Activated CD4-positive, alpha-beta T cell treated with anti-CD3 and anti-CD28 coated beads, Interleukin-2, amount 10 ng/mL, durations not matched to agents 24 days and 14 days (primary cell): ENCODE results near the gene ATP6V1D. TPM values are rescaled to one million over a fixed set of nuclear protein-coding genes. Genes with fewer than 3 reads are reported as not detected.
"Not testable (repeated sequence)": the region's sequence is repeated elsewhere in the genome, so short reads cannot be mapped to it uniquely, and the experiment has no call there.

Experiments used
- DNase-seq: peaks from one replicate; pipeline ENCODE4 v3.0.0; 2022
- H3K27ac Mint-ChIP-seq: one replicate; pipeline ENCODE4 v1.8.0; 2022; ENCODE audit warnings: mild to moderate bottlenecking, mixed read lengths
- H3K27me3 Mint-ChIP-seq: one replicate; pipeline ENCODE4 v1.8.0; 2022; ENCODE audit warnings: mixed read lengths
- H3K36me3 Mint-ChIP-seq: one replicate; pipeline ENCODE4 v1.8.0; 2022; ENCODE audit warnings: low read depth, mild to moderate bottlenecking, mixed read lengths
- H3K4me1 Mint-ChIP-seq: one replicate; pipeline ENCODE4 v1.8.0; 2021; ENCODE audit warnings: mixed read lengths
- H3K4me3 Mint-ChIP-seq: one replicate; pipeline ENCODE4 v1.8.0; 2022; ENCODE audit warnings: mild to moderate bottlenecking, moderate library complexity, mixed read lengths
- H3K9me3 Mint-ChIP-seq: one replicate; pipeline ENCODE4 v1.8.0; 2021; ENCODE audit warnings: mixed read lengths
- intact Hi-C: fragments of 100-400 bp; cut with micrococcal nuclease; formaldehyde crosslinking; loops from one replicate; pipeline ENCODE4 v1.15.1; 2023
- total RNA-seq: library from RNA; stranded (reverse); gene quantifications from 2 replicates; pipeline ENCODE4 v1.2.3, GENCODE V29; 2022

Gene ATP6V1D
- total RNA-seq = 29.7 and 30.1 TPM in 2 replicates

- H3K4me1 Mint-ChIP-seq = peaks cover 44% of the 10 kb centered on the region
- H3K27ac Mint-ChIP-seq = peak within 1 kb of the TSS; percentile 99
- peaks cover 4% of the 10 kb centered on the region for H3K27me3 Mint-ChIP-seq
- intact Hi-C loops = loop anchor here (1.0 to 10.0 kb wide), 6 partner anchors 13 to 1795 kb away; partner anchors contain the start of genes DCAF5, GPHN, PALS1 and RDH11
- H3K36me3 Mint-ChIP-seq = peaks cover 28% of the 10 kb centered on the region
- DNase-seq = peak; percentile 100
- H3K9me3 Mint-ChIP-seq = no peaks in the 10 kb centered on the region
- H3K4me3 Mint-ChIP-seq = peak within 1 kb of the TSS; percentile 94
Measured at GRCh38 chr14:67359775-67360469, at the start of gene ATP6V1D, which contains the start of gene EIF2S1. TSS of gene ATP6V1D (minus strand) at chr14:67359804. CDS start at chr14:67359698, 106 bp downstream. TSS of gene EIF2S1 (plus strand) at chr14:67360328. CDS start at chr14:67364768, 4,440 bp downstream.

- intact Hi-C loops, H3K4me3 Mint-ChIP-seq, H3K27ac Mint-ChIP-seq, DNase-seq, H3K36me3 Mint-ChIP-seq, H3K9me3 Mint-ChIP-seq, H3K4me1 Mint-ChIP-seq: not testable (repeated sequence)
- H3K27me3 Mint-ChIP-seq = peaks cover 10% of the 10 kb centered on the region
Measured at GRCh38 chr14:67408122-67408801, 48.7 kb upstream of the ATP6V1D start.

GRCh38 chr14:67405771-67406170 is 46.2 kb upstream of the ATP6V1D start:
- Mint-ChIP-seq H3K9me3 (no peaks in the 10 kb centered on the region), H3K4me3 (no peak overlapping the region), H3K27ac (no peak overlapping the region), H3K36me3 (no peaks in the 10 kb centered on the region), H3K4me1 (no peaks in the 10 kb centered on the region), H3K27me3 (peaks cover 2% of the 10 kb centered on the region)
- intact Hi-C loops = no loop called here
- DNase-seq = no peak

GRCh38 chr14:67400434-67400833 is 40.8 kb upstream of the ATP6V1D start:
- H3K27me3 Mint-ChIP-seq = peaks cover 10% of the 10 kb centered on the region
- H3K4me3 Mint-ChIP-seq = no peak overlapping the region
- intact Hi-C loops = no loop called here
- DNase-seq = no peak
- H3K36me3 Mint-ChIP-seq = no peaks in the 10 kb centered on the region
- no peaks in the 10 kb centered on the region for H3K4me1 Mint-ChIP-seq
- no peak overlapping the region for H3K27ac Mint-ChIP-seq
- H3K9me3 Mint-ChIP-seq = no peaks in the 10 kb centered on the region

GRCh38 chr14:67397536-67397935 is 37.9 kb upstream of the ATP6V1D start:
- intact Hi-C loops = no loop called here
- no peaks in the 10 kb centered on the region for H3K36me3 Mint-ChIP-seq
- no peaks in the 10 kb centered on the region for H3K9me3 Mint-ChIP-seq

GRCh38 chr14:67396381-67396970 is 36.9 kb upstream of the ATP6V1D start:
- no peak overlapping the region for H3K27ac Mint-ChIP-seq
- intact Hi-C loops = no loop called here
- H3K9me3 Mint-ChIP-seq = no peaks in the 10 kb centered on the region
- H3K36me3 Mint-ChIP-seq = no peaks in the 10 kb centered on the region
- peaks cover 10% of the 10 kb centered on the region for H3K27me3 Mint-ChIP-seq
- no peaks in the 10 kb centered on the region for H3K4me1 Mint-ChIP-seq
- H3K4me3 Mint-ChIP-seq = no peak overlapping the region
- no peak for DNase-seq

More at GRCh38 chr14:67397536-67397935, 37.9 kb upstream of the ATP6V1D start:
- H3K4me3 Mint-ChIP-seq = no peak overlapping the region
- H3K4me1 Mint-ChIP-seq = no peaks in the 10 kb centered on the region
- no peak overlapping the region for H3K27ac Mint-ChIP-seq
- H3K27me3 Mint-ChIP-seq = peaks cover 10% of the 10 kb centered on the region
- no peak for DNase-seq

GRCh38 chr14:67395876-67396189 is 36.2 kb upstream of the ATP6V1D start:
- H3K4me1 Mint-ChIP-seq = no peaks in the 10 kb centered on the region
- no peaks in the 10 kb centered on the region for H3K9me3 Mint-ChIP-seq
- DNase-seq = no peak
- no peak overlapping the region for H3K4me3 Mint-ChIP-seq
- H3K36me3 Mint-ChIP-seq = no peaks in the 10 kb centered on the region
- intact Hi-C loops = no loop called here
- peaks cover 10% of the 10 kb centered on the region for H3K27me3 Mint-ChIP-seq
- H3K27ac Mint-ChIP-seq = no peak overlapping the region

- no peak for DNase-seq
- no peaks in the 10 kb centered on the region for H3K4me1 Mint-ChIP-seq
- H3K4me3 Mint-ChIP-seq = no peak overlapping the region
- H3K9me3 Mint-ChIP-seq = no peaks in the 10 kb centered on the region
- H3K27me3 Mint-ChIP-seq = peaks cover 8% of the 10 kb centered on the region
- H3K27ac Mint-ChIP-seq = no peak overlapping the region
- H3K36me3 Mint-ChIP-seq = no peaks in the 10 kb centered on the region
- intact Hi-C loops = no loop called here
Measured at GRCh38 chr14:67395086-67395875, 35.7 kb upstream of the ATP6V1D start.

GRCh38 chr14:67393689-67394088 is 34.1 kb upstream of the ATP6V1D start:
- no peak overlapping the region for H3K27ac Mint-ChIP-seq
- intact Hi-C loops = no loop called here
- no peaks in the 10 kb centered on the region for H3K36me3 Mint-ChIP-seq

GRCh38 chr14:67392800-67393199 is 33.2 kb upstream of the ATP6V1D start:
- no peak for DNase-seq
- no peaks in the 10 kb centered on the region for H3K27me3 Mint-ChIP-seq
- no peak overlapping the region for H3K4me3 Mint-ChIP-seq
- intact Hi-C loops = no loop called here
- H3K36me3 Mint-ChIP-seq = no peaks in the 10 kb centered on the region
- no peak overlapping the region for H3K27ac Mint-ChIP-seq
- no peaks in the 10 kb centered on the region for H3K4me1 Mint-ChIP-seq
- H3K9me3 Mint-ChIP-seq = no peaks in the 10 kb centered on the region

More at GRCh38 chr14:67393689-67394088, 34.1 kb upstream of the ATP6V1D start:
- DNase-seq = no peak
- Mint-ChIP-seq H3K9me3 (no peaks in the 10 kb centered on the region), H3K4me1 (no peaks in the 10 kb centered on the region), H3K4me3 (no peak overlapping the region), H3K27me3 (peaks cover 4% of the 10 kb centered on the region)

GRCh38 chr14:67392123-67392522 is 32.5 kb upstream of the ATP6V1D start:
- no peak for DNase-seq
- H3K9me3 Mint-ChIP-seq = no peaks in the 10 kb centered on the region
- H3K36me3 Mint-ChIP-seq = peaks cover 2% of the 10 kb centered on the region
- H3K4me1 Mint-ChIP-seq = no peaks in the 10 kb centered on the region
- intact Hi-C loops = no loop called here
- H3K27me3 Mint-ChIP-seq = no peaks in the 10 kb centered on the region
- no peak overlapping the region for H3K27ac Mint-ChIP-seq
- H3K4me3 Mint-ChIP-seq = no peak overlapping the region

GRCh38 chr14:67391268-67391667 is 31.7 kb upstream of the ATP6V1D start:
- no peak for DNase-seq
- Mint-ChIP-seq H3K27me3 (no peaks in the 10 kb centered on the region), H3K9me3 (no peaks in the 10 kb centered on the region), H3K36me3 (peaks cover 8% of the 10 kb centered on the region), H3K4me1 (no peaks in the 10 kb centered on the region), H3K4me3 (no peak overlapping the region), H3K27ac (no peak overlapping the region)
- intact Hi-C loops = no loop called here

- Mint-ChIP-seq H3K27ac (no peak overlapping the region), H3K27me3 (no peaks in the 10 kb centered on the region), H3K4me3 (no peak overlapping the region), H3K36me3 (peaks cover 19% of the 10 kb centered on the region), H3K4me1 (no peaks in the 10 kb centered on the region), H3K9me3 (no peaks in the 10 kb centered on the region)
- DNase-seq = no peak
- intact Hi-C loops = no loop called here
Measured at GRCh38 chr14:67389811-67390534, 30.4 kb upstream of the ATP6V1D start.
